OCI-LY1 (cell line): ENCODE measurements around the gene MYO18A.

Experiments used
- H2AFZ ChIP-seq: fragments of 200-600 bp; sonication (generic), shearing (Covaris generic); 2 replicates; pipeline ENCODE4 v1.6.0; 2014; ENCODE audit warnings: antibody characterized with exemption, mild to moderate bottlenecking, low read length
- H3F3A ChIP-seq: fragments of 200-600 bp; sonication (generic), shearing (Covaris generic); 2 replicates; pipeline ENCODE4 v1.6.0; 2014; ENCODE audit warnings: mild to moderate bottlenecking, antibody characterized with exemption, low read length, moderate library complexity; ENCODE audit not compliant: insufficient read depth
- H3K27ac ChIP-seq: fragments of 200-600 bp; sonication (generic); 2 replicates; pipeline ENCODE4 v1.5.1; 2014; ENCODE audit warnings: low read length, mixed run types, mild to moderate bottlenecking, low read depth; ENCODE audit not compliant: poor library complexity, severe bottlenecking
- H3K27me3 ChIP-seq: fragments of 200-600 bp; sonication (generic); 2 replicates; pipeline ENCODE4 v1.6.0; 2014; ENCODE audit warnings: antibody characterized with exemption, mild to moderate bottlenecking, low read length, moderate library complexity; ENCODE audit not compliant: insufficient read depth
- H3K36me3 ChIP-seq: fragments of 200-600 bp; sonication (generic); 2 replicates; pipeline ENCODE4 v1.6.1; 2014; ENCODE audit warnings: mild to moderate bottlenecking, antibody characterized with exemption, low read length, moderate library complexity, mixed read lengths; ENCODE audit not compliant: insufficient read depth
- H3K4me1 ChIP-seq: fragments of 200-600 bp; sonication (generic); 2 replicates; pipeline ENCODE4 v1.5.1; 2014; ENCODE audit warnings: mild to moderate bottlenecking, low read length, moderate library complexity; ENCODE audit not compliant: insufficient read depth, severe bottlenecking
- H3K4me2 ChIP-seq: fragments of 200-600 bp; sonication (generic), shearing (Covaris generic); 2 replicates; pipeline ENCODE4 v1.6.1; 2014; ENCODE audit warnings: low read length
- H3K4me3 ChIP-seq: fragments of 200-600 bp; sonication (generic); 2 replicates; pipeline ENCODE4 v1.5.1; 2014; ENCODE audit warnings: low read length, low read depth, mild to moderate bottlenecking, mixed read lengths; ENCODE audit not compliant: poor library complexity, severe bottlenecking
- H3K79me2 ChIP-seq: fragments of 200-600 bp; shearing (Covaris generic); 2 replicates; pipeline ENCODE4 v1.6.1; 2016; ENCODE audit warnings: mixed run types, low read length, mixed read lengths; ENCODE audit not compliant: insufficient read depth
- H3K9ac ChIP-seq: fragments of 200-600 bp; sonication (generic), shearing (Covaris generic); 2 replicates; pipeline ENCODE4 v1.6.1; 2014; ENCODE audit warnings: mild to moderate bottlenecking, low read length, mixed read lengths
- H3K9me2 ChIP-seq: fragments of 200-600 bp; sonication (generic), shearing (Covaris generic); 2 replicates; pipeline ENCODE4 v1.6.1; 2014; ENCODE audit warnings: low read depth, mild to moderate bottlenecking, low read length, mixed read lengths
- H3K9me3 ChIP-seq: fragments of 200-600 bp; shearing (Covaris generic); 2 replicates; pipeline ENCODE4 v1.6.1; 2014; ENCODE audit warnings: low read length, mixed read lengths
- H4K20me1 ChIP-seq: fragments of 200-600 bp; sonication (generic), shearing (Covaris generic); 2 replicates; pipeline ENCODE4 v1.6.0; 2016; ENCODE audit warnings: mild to moderate bottlenecking, low read length; ENCODE audit not compliant: insufficient read depth
- EZH2 ChIP-seq: fragments of 200-600 bp; sonication (generic), shearing (Covaris generic); IDR thresholded peaks from 2 replicates; pipeline ENCODE4 v1.8.0; 2017; ENCODE audit warnings: borderline replicate concordance, mixed run types, mild to moderate bottlenecking, antibody characterized with exemption, low read length, moderate library complexity, mixed read lengths
- TF ChIP-seq, protein P1 (sequence below): fragments of 200-600 bp; sonication (generic), shearing (Covaris generic); IDR thresholded peaks from 2 replicates; pipeline ENCODE4 v1.5.1; 2017; ENCODE audit warnings: mild to moderate bottlenecking, antibody characterized with exemption, low read length, moderate library complexity, mixed read lengths

The MYO18A gene

DNA sequence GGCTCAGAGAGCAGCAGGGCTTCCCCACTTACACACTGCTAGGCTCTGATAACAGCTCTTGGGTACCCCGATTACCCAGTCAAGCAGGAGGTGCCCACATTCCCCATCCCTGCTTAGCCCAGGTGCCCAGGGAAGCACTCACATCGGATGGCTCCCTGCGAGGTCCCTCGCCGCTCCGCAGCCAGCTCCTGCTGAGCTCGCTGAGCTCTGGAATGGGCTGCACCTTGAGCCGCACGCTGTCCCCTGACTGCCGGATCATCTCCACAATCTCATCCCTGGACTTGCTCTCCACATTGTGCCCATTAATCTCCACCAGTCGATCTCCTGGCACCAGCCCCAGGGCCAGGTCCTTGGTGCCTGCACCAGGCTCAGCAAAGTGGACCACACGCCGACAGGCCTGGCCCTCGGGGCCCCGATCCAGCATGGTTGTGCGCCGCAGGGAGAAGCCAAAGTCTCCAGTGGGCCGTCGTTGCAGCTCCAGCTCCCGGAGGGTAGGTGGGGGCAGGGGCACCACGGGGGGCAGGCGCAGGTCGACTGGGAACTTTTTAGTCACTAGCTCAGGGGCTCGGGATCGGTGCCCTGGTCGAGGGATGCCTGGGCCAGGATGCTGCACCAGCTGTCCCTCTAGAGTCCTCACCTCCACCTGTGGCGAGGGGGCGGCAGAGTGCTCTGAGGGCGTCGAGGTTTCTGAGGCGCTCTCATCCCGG lies 14.2 kb downstream of the MYO18A start:
- H3K36me3 ChIP-seq, result peaks cover 14% of the 10 kb centered on the region; the same call in 1 of the 2 replicates
- no peaks in the 10 kb centered on the region for H3K9me2 ChIP-seq
- no peak overlapping the region for H3K4me3 ChIP-seq
- H3K4me1 ChIP-seq, result no peaks in the 10 kb centered on the region
- H3F3A ChIP-seq, result no peaks in the 10 kb centered on the region
- H3K27ac ChIP-seq, result no peak overlapping the region
- no peak for TF ChIP-seq EZH2
- TF ChIP-seq, protein P1, sequence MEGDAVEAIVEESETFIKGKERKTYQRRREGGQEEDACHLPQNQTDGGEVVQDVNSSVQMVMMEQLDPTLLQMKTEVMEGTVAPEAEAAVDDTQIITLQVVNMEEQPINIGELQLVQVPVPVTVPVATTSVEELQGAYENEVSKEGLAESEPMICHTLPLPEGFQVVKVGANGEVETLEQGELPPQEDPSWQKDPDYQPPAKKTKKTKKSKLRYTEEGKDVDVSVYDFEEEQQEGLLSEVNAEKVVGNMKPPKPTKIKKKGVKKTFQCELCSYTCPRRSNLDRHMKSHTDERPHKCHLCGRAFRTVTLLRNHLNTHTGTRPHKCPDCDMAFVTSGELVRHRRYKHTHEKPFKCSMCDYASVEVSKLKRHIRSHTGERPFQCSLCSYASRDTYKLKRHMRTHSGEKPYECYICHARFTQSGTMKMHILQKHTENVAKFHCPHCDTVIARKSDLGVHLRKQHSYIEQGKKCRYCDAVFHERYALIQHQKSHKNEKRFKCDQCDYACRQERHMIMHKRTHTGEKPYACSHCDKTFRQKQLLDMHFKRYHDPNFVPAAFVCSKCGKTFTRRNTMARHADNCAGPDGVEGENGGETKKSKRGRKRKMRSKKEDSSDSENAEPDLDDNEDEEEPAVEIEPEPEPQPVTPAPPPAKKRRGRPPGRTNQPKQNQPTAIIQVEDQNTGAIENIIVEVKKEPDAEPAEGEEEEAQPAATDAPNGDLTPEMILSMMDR, result no peak
- no peaks in the 10 kb centered on the region for H4K20me1 ChIP-seq
- H3K9ac ChIP-seq, result no peak overlapping the region
- H3K27me3 ChIP-seq, result no peaks in the 10 kb centered on the region
- no peaks in the 10 kb centered on the region for H3K9me3 ChIP-seq
- H2AFZ ChIP-seq, result no peak overlapping the region
- H3K79me2 ChIP-seq, result no peaks in the 10 kb centered on the region
- H3K4me2 ChIP-seq, result no peak overlapping the region

DNA sequence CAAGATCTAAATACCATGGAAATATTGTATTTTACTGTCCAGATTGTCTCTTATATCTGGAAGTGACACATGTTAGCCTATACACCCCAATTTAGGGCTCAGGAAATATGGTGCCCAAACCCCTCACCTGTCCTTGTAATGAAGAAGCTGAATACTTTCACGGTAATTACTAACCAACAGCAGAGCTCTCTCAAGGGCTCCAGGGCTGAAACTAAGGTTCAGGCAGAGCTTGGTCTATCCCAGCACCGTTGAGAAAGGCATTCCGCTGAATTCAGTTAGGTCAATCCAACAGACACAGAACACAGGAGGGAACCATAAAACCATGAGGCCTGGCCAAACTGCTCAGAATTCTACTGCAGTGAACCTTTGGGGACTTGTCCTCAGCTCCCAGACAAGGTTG lies 14.9 kb downstream of the MYO18A start:
- Histone ChIP-seq H2AFZ (no peak overlapping the region), H3F3A (no peaks in the 10 kb centered on the region; the same call in 1 of the 2 replicates), H3K9me3 (no peaks in the 10 kb centered on the region), H4K20me1 (no peaks in the 10 kb centered on the region), H3K4me3 (no peak overlapping the region), H3K79me2 (no peaks in the 10 kb centered on the region), H3K4me2 (no peak overlapping the region), H3K9me2 (no peaks in the 10 kb centered on the region), H3K9ac (no peak overlapping the region), H3K36me3 (peaks cover 14% of the 10 kb centered on the region; the same call in 1 of the 2 replicates), H3K27ac (no peak overlapping the region), H3K27me3 (no peaks in the 10 kb centered on the region), H3K4me1 (peaks cover 5% of the 10 kb centered on the region)
- TF ChIP-seq, protein P1, result no peak

DNA sequence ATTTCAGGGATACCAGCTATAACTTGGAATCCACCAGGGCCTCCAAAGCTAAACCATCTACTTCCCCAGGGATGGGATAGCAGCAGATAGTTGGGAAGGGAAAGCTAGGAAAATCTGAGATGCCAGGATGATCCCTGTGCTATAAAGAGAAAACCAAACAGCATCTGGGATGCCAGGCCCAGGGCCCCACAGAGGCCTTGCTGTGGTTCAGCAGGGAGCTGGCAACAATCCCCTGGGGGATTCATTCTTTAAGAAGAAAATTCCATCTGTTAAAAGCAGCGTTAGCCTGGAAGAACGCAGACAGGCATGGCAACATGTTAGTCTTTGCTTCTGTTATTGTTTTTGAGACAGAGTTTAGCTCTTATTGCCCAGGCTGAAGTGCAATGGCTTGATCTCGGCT lies 16.6 kb downstream of the MYO18A start:
- Histone ChIP-seq H3K36me3 (peaks cover 14% of the 10 kb centered on the region; the same call in 1 of the 2 replicates), H3K9me3 (no peaks in the 10 kb centered on the region), H3K27ac (no peak overlapping the region), H3K4me2 (no peak overlapping the region), H3K4me1 (peaks cover 18% of the 10 kb centered on the region), H3K9ac (no peak overlapping the region), H3K79me2 (no peaks in the 10 kb centered on the region), H3F3A (no peaks in the 10 kb centered on the region; the same call in 1 of the 2 replicates), H3K9me2 (no peaks in the 10 kb centered on the region), H3K4me3 (no peak overlapping the region), H4K20me1 (no peaks in the 10 kb centered on the region), H3K27me3 (no peaks in the 10 kb centered on the region), H2AFZ (no peak overlapping the region)
- TF ChIP-seq, protein P1, result no peak
- no peak for TF ChIP-seq EZH2
